HPDE6-E6E7 (cell line): Measurements from ENCODE around the gene C1QA.

Source experiments
- DNase-seq: peaks from one replicate; pipeline ENCODE4 v3.0.0; 2011; ENCODE audit warnings: missing footprints; ENCODE audit errors: extremely low spot score

C1QA gene

GRCh38 chr1:22612671-22613571 lies 23.5 kb upstream of the C1QA start:
- DNase-seq = no peak

- no peak for DNase-seq
These were observed 22.9 kb upstream of the C1QA start for GRCh38 chr1:22613572-22613918.

- DNase-seq = no peak
These were observed 22.5 kb upstream of the C1QA start for GRCh38 chr1:22613951-22614350.

- no peak for DNase-seq
These were observed 20.5 kb upstream of the C1QA start for GRCh38 chr1:22615886-22616285.

- DNase-seq = no peak
These were observed 19.9 kb upstream of the C1QA start for GRCh38 chr1:22616571-22616970.

- DNase-seq = no peak
These were observed 18.4 kb upstream of the C1QA start for GRCh38 chr1:22618056-22618455.

GRCh38 chr1:22619252-22619651 lies 17.2 kb upstream of the C1QA start:
- no peak for DNase-seq

- no peak for DNase-seq
These were observed 16.6 kb upstream of the C1QA start for GRCh38 chr1:22619798-22620197.

- DNase-seq = no peak
These were observed 14.7 kb upstream of the C1QA start for GRCh38 chr1:22621761-22622160.

GRCh38 chr1:22625262-22625925 lies 11.0 kb upstream of the C1QA start:
- DNase-seq = no peak

- DNase-seq = no peak
These were observed 9.9 kb upstream of the C1QA start for GRCh38 chr1:22626237-22627157.

GRCh38 chr1:22627331-22627730 lies 9.1 kb upstream of the C1QA start:
- DNase-seq = no peak

GRCh38 chr1:22628698-22629444 lies 7.6 kb upstream of the C1QA start:
- no peak for DNase-seq

GRCh38 chr1:22629886-22630285 lies 6.5 kb upstream of the C1QA start:
- DNase-seq = no peak

GRCh38 chr1:22633697-22634463 lies 2.5 kb upstream of the C1QA start:
- DNase-seq = no peak

GRCh38 chr1:22635436-22635835 lies 992 bp upstream of the C1QA start:
- DNase-seq = no peak

GRCh38 chr1:22636927-22637326 lies 499 bp downstream of the C1QA start:
- DNase-seq = no peak

GRCh38 chr1:22637907-22638445 lies 1.5 kb downstream of the C1QA start:
- no peak for DNase-seq

GRCh38 chr1:22638476-22639234 lies 2.2 kb downstream of the C1QA start:
- DNase-seq = no peak

- no peak for DNase-seq
These were observed 2.9 kb downstream of the C1QA start for GRCh38 chr1:22639286-22639685.
